Measurements from ENCODE around the gene KRTAP5-5. TPM values are rescaled to one million over a fixed set of nuclear protein-coding genes. Genes with fewer than 3 reads are reported as not detected.
A peak's percentile ranks its signal among the peaks of the same experiment; 100 is the strongest.
"Not testable (repeated sequence)": the region's sequence is repeated elsewhere in the genome, so short reads cannot be mapped to it uniquely, and the experiment has no call there.

Gene KRTAP5-5
- polyA plus RNA-seq, 4 donors: 0.65 TPM; not detected in 3

- H3K27me3 ChIP-seq (ENCODE audit: control insufficient read depth in 3 of 3, insufficient read depth in 3 of 3, low read length in 3 of 3); H3K4me1 ChIP-seq (ENCODE audit: control insufficient read depth in 3 of 3, insufficient read depth in 2 of 3, low read depth in 1 of 3, low read length in 2 of 3); H3K4me3 ChIP-seq (ENCODE audit: low read depth in 1 of 3, low read length in 3 of 3); H3K9me3 ChIP-seq (ENCODE audit: control insufficient read depth in 2 of 2, insufficient read depth in 1 of 2, low read depth in 1 of 2, low read length in 1 of 2); FAIRE-seq; H3K27ac ChIP-seq (ENCODE audit: low read depth in 1 of 3, low read length in 2 of 3); H3K36me3 ChIP-seq (ENCODE audit: control insufficient read depth in 3 of 3, insufficient read depth in 2 of 3, low read depth in 1 of 3, low read length in 3 of 3): not testable (repeated sequence)
- WGBS, 3 donors: 2 to 56% (median 24%) methylated on average over 2 to 3 of the region's 3 CpGs
- peak; percentile 54 to 63 for DNase-seq
Observed at GRCh38 chr11:1601663-1602062, 27.9 kb upstream of the KRTAP5-5 start.

- FAIRE-seq: no peak
- WGBS, 3 donors: 38 to 55% (median 43%) methylated on average over 1 of the region's 1 CpG
- no peak overlapping the region for H3K4me3 ChIP-seq (ENCODE audit: low read depth in 1 of 3, low read length in 3 of 3)
- no peak for DNase-seq
- peaks cover 0 to 4% (median 0%) of the 10 kb centered on the region in 3 donors for H3K4me1 ChIP-seq (ENCODE audit: control insufficient read depth in 3 of 3, insufficient read depth in 2 of 3, low read depth in 1 of 3, low read length in 2 of 3)
- H3K36me3 ChIP-seq (ENCODE audit: control insufficient read depth in 3 of 3, insufficient read depth in 2 of 3, low read depth in 1 of 3, low read length in 3 of 3): no peaks in the 10 kb centered on the region
- H3K9me3 ChIP-seq (ENCODE audit: control insufficient read depth in 2 of 2, insufficient read depth in 1 of 2, low read depth in 1 of 2, low read length in 1 of 2): no peaks in the 10 kb centered on the region
- peaks cover 0 to 15% (median 1%) of the 10 kb centered on the region in 3 donors for H3K27me3 ChIP-seq (ENCODE audit: control insufficient read depth in 3 of 3, insufficient read depth in 3 of 3, low read length in 3 of 3)
- H3K27ac ChIP-seq (ENCODE audit: low read depth in 1 of 3, low read length in 2 of 3): no peak overlapping the region
Observed at GRCh38 chr11:1603629-1604028, 25.9 kb upstream of the KRTAP5-5 start.

GRCh38 chr11:1604181-1604580 is 25.4 kb upstream of the KRTAP5-5 start:
- FAIRE-seq: no peak
- 90 to 98% (median 92%) methylated on average over 11 of the region's 11 CpGs for WGBS, 3 donors

GRCh38 chr11:1604711-1605110 is 24.9 kb upstream of the KRTAP5-5 start:
- Histone ChIP-seq H3K36me3 (ENCODE audit: control insufficient read depth in 3 of 3, insufficient read depth in 2 of 3, low read depth in 1 of 3, low read length in 3 of 3) (no peaks in the 10 kb centered on the region), H3K9me3 (ENCODE audit: control insufficient read depth in 2 of 2, insufficient read depth in 1 of 2, low read depth in 1 of 2, low read length in 1 of 2) (no peaks in the 10 kb centered on the region), H3K4me1 (ENCODE audit: control insufficient read depth in 3 of 3, insufficient read depth in 2 of 3, low read depth in 1 of 3, low read length in 2 of 3) (peaks cover 0 to 4% (median 0%) of the 10 kb centered on the region in 3 donors), H3K27me3 (ENCODE audit: control insufficient read depth in 3 of 3, insufficient read depth in 3 of 3, low read length in 3 of 3) (peaks cover 0 to 15% (median 1%) of the 10 kb centered on the region in 3 donors), H3K27ac (ENCODE audit: low read depth in 1 of 3, low read length in 2 of 3) (no peak overlapping the region), H3K4me3 (ENCODE audit: low read depth in 1 of 3, low read length in 3 of 3) (no peak overlapping the region)
- 89 to 90% (median 89%) methylated on average over 7 of the region's 7 CpGs for WGBS, 3 donors
- DNase-seq: no peak
- no peak for FAIRE-seq

More at GRCh38 chr11:1604181-1604580, 25.4 kb upstream of the KRTAP5-5 start:
- Histone ChIP-seq H3K36me3 (ENCODE audit: control insufficient read depth in 3 of 3, insufficient read depth in 2 of 3, low read depth in 1 of 3, low read length in 3 of 3) (no peaks in the 10 kb centered on the region), H3K27ac (ENCODE audit: low read depth in 1 of 3, low read length in 2 of 3) (no peak overlapping the region), H3K9me3 (ENCODE audit: control insufficient read depth in 2 of 2, insufficient read depth in 1 of 2, low read depth in 1 of 2, low read length in 1 of 2) (no peaks in the 10 kb centered on the region), H3K4me1 (ENCODE audit: control insufficient read depth in 3 of 3, insufficient read depth in 2 of 3, low read depth in 1 of 3, low read length in 2 of 3) (peaks cover 0 to 4% (median 0%) of the 10 kb centered on the region in 3 donors), H3K27me3 (ENCODE audit: control insufficient read depth in 3 of 3, insufficient read depth in 3 of 3, low read length in 3 of 3) (peaks cover 0 to 15% (median 1%) of the 10 kb centered on the region in 3 donors), H3K4me3 (ENCODE audit: low read depth in 1 of 3, low read length in 3 of 3) (no peak overlapping the region)
- no peak for DNase-seq

GRCh38 chr11:1605923-1606322 is 23.7 kb upstream of the KRTAP5-5 start:
- H3K9me3 ChIP-seq (ENCODE audit: control insufficient read depth in 2 of 2, insufficient read depth in 1 of 2, low read depth in 1 of 2, low read length in 1 of 2); DNase-seq; H3K27ac ChIP-seq (ENCODE audit: low read depth in 1 of 3, low read length in 2 of 3); H3K4me3 ChIP-seq (ENCODE audit: low read depth in 1 of 3, low read length in 3 of 3); H3K4me1 ChIP-seq (ENCODE audit: control insufficient read depth in 3 of 3, insufficient read depth in 2 of 3, low read depth in 1 of 3, low read length in 2 of 3); H3K36me3 ChIP-seq (ENCODE audit: control insufficient read depth in 3 of 3, insufficient read depth in 2 of 3, low read depth in 1 of 3, low read length in 3 of 3); FAIRE-seq: not testable (repeated sequence)
- peaks cover 0 to 15% (median 1%) of the 10 kb centered on the region in 3 donors for H3K27me3 ChIP-seq (ENCODE audit: control insufficient read depth in 3 of 3, insufficient read depth in 3 of 3, low read length in 3 of 3)
- WGBS, 3 donors: 51 to 78% (median 58%) methylated on average over 13 of the region's 13 CpGs

GRCh38 chr11:1607156-1607845 is 22.3 kb upstream of the KRTAP5-5 start:
- not testable (repeated sequence) for H3K4me3 ChIP-seq (ENCODE audit: low read depth in 1 of 3, low read length in 3 of 3); H3K36me3 ChIP-seq (ENCODE audit: control insufficient read depth in 3 of 3, insufficient read depth in 2 of 3, low read depth in 1 of 3, low read length in 3 of 3); H3K27ac ChIP-seq (ENCODE audit: low read depth in 1 of 3, low read length in 2 of 3); FAIRE-seq; H3K4me1 ChIP-seq (ENCODE audit: control insufficient read depth in 3 of 3, insufficient read depth in 2 of 3, low read depth in 1 of 3, low read length in 2 of 3); DNase-seq; H3K9me3 ChIP-seq (ENCODE audit: control insufficient read depth in 2 of 2, insufficient read depth in 1 of 2, low read depth in 1 of 2, low read length in 1 of 2)
- WGBS, 3 donors: 52 to 79% (median 68%) methylated on average over 18 of the region's 18 CpGs
- peaks cover 0 to 15% (median 0%) of the 10 kb centered on the region in 3 donors for H3K27me3 ChIP-seq (ENCODE audit: control insufficient read depth in 3 of 3, insufficient read depth in 3 of 3, low read length in 3 of 3)

- H3K36me3 ChIP-seq (ENCODE audit: control insufficient read depth in 3 of 3, insufficient read depth in 2 of 3, low read depth in 1 of 3, low read length in 3 of 3); H3K4me1 ChIP-seq (ENCODE audit: control insufficient read depth in 3 of 3, insufficient read depth in 2 of 3, low read depth in 1 of 3, low read length in 2 of 3); H3K27ac ChIP-seq (ENCODE audit: low read depth in 1 of 3, low read length in 2 of 3); DNase-seq; H3K4me3 ChIP-seq (ENCODE audit: low read depth in 1 of 3, low read length in 3 of 3); FAIRE-seq; H3K9me3 ChIP-seq (ENCODE audit: control insufficient read depth in 2 of 2, insufficient read depth in 1 of 2, low read depth in 1 of 2, low read length in 1 of 2): not testable (repeated sequence)
- peaks cover 0 to 15% (median 0%) of the 10 kb centered on the region in 3 donors for H3K27me3 ChIP-seq (ENCODE audit: control insufficient read depth in 3 of 3, insufficient read depth in 3 of 3, low read length in 3 of 3)
- WGBS, 3 donors: 26 to 51% (median 50%) methylated on average over 5 of the region's 5 CpGs
Observed at GRCh38 chr11:1607901-1608300, 21.7 kb upstream of the KRTAP5-5 start.

GRCh38 chr11:1608363-1608762 is 21.2 kb upstream of the KRTAP5-5 start, which contains the start of gene KRTAP5-3:
KRTAP5-3 (minus strand) TSS chr11:1608463; CDS start chr11:1608385, 78 bp downstream.
- DNase-seq: no peak
- H3K9me3 ChIP-seq (ENCODE audit: control insufficient read depth in 2 of 2, insufficient read depth in 1 of 2, low read depth in 1 of 2, low read length in 1 of 2): peaks cover 0 to 2% of the 10 kb centered on the region in 2 donors
- H3K36me3 ChIP-seq (ENCODE audit: control insufficient read depth in 3 of 3, insufficient read depth in 2 of 3, low read depth in 1 of 3, low read length in 3 of 3): no peaks in the 10 kb centered on the region
- H3K4me3 ChIP-seq (ENCODE audit: low read depth in 1 of 3, low read length in 3 of 3): no peak within 1 kb of the TSS
- H3K27me3 ChIP-seq (ENCODE audit: control insufficient read depth in 3 of 3, insufficient read depth in 3 of 3, low read length in 3 of 3): peaks cover 0 to 15% (median 0%) of the 10 kb centered on the region in 3 donors
- 56 to 69% (median 58%) methylated on average over 4 of the region's 4 CpGs for WGBS, 3 donors
- H3K27ac ChIP-seq (ENCODE audit: low read depth in 1 of 3, low read length in 2 of 3): no peak within 1 kb of the TSS
- H3K4me1 ChIP-seq (ENCODE audit: control insufficient read depth in 3 of 3, insufficient read depth in 2 of 3, low read depth in 1 of 3, low read length in 2 of 3): no peaks in the 10 kb centered on the region
- FAIRE-seq: no peak
